A673 (cell line): ENCODE measurements around the gene KLC4. TPM values are rescaled to one million over a fixed set of nuclear protein-coding genes. Genes with fewer than 3 reads are reported as not detected.
A peak's percentile ranks its signal among the peaks of the same experiment; 100 is the strongest.

ENCODE experiments used
- BruUV-seq: library from RNA; stranded (reverse); fragments of 400-500 nt; replicated peaks from 2 replicates; lab custom pipeline; 2021; lab: Mats Ljungman, UMichigan
- CTCF ChIA-PET: fragments of 300-600 bp; sonication (Branson Sonifier 250); formaldehyde crosslinking; loops from one replicate; lab custom pipeline; 2022; ENCODE audit warnings: antibody characterized with exemption; lab: Charles Lee
- POLR2A ChIA-PET: fragments of 300-600 bp; sonication (Branson Sonifier 250); formaldehyde crosslinking; loops from one replicate; lab custom pipeline; 2022; ENCODE audit warnings: antibody characterized with exemption; ENCODE audit not compliant: low non-redundant PET; lab: Charles Lee
- DNase-seq: peaks from one replicate; pipeline ENCODE4 v3.0.0-alpha.2; 2015; ENCODE audit warnings: low spot score
- H3K27ac ChIP-seq: fragments of 200-600 bp; sonication (generic); 2 replicates; pipeline ENCODE4 v1.5.1; 2016; ENCODE audit warnings: mixed run types, low read depth, mild to moderate bottlenecking, mixed read lengths, antibody characterized with exemption, low read length; ENCODE audit not compliant: poor library complexity, severe bottlenecking
- H3K27me3 ChIP-seq: fragments of 200-600 bp; sonication (generic); replicated peaks from 2 replicates; pipeline ENCODE4 v1.6.1; 2017; ENCODE audit warnings: mixed run types, low read depth, mild to moderate bottlenecking, mixed read lengths, antibody characterized with exemption, low read length; ENCODE audit not compliant: insufficient read depth, poor library complexity
- H3K36me3 ChIP-seq: fragments of 200-600 bp; sonication (generic); 2 replicates; pipeline ENCODE4 v1.6.1; 2016; ENCODE audit warnings: mixed run types, mild to moderate bottlenecking, mixed read lengths, antibody characterized with exemption, low read length; ENCODE audit not compliant: insufficient read depth, poor library complexity, severe bottlenecking
- H3K4me1 ChIP-seq: fragments of 200-600 bp; sonication (generic); 2 replicates; pipeline ENCODE4 v1.6.1; 2017; ENCODE audit warnings: mixed run types, mild to moderate bottlenecking, mixed read lengths, antibody characterized with exemption, low read length; ENCODE audit not compliant: insufficient read depth, poor library complexity, severe bottlenecking
- H3K4me3 ChIP-seq: fragments of 200-600 bp; sonication (generic); 2 replicates; pipeline ENCODE4 v1.5.1; 2016; ENCODE audit warnings: low read depth, mixed run types, mild to moderate bottlenecking, mixed read lengths, low read length; ENCODE audit not compliant: poor library complexity, severe bottlenecking
- H3K9me3 ChIP-seq: fragments of 200-600 bp; sonication (generic); 2 replicates; pipeline ENCODE4 v1.6.1; 2016; ENCODE audit warnings: mixed run types, low read depth, mild to moderate bottlenecking, mixed read lengths, antibody characterized with exemption, low read length; ENCODE audit not compliant: poor library complexity, severe bottlenecking
- CTCF ChIP-seq: fragments of 300-800, 200-600 bp; sonication (generic); conservative IDR thresholded peaks from 2 replicates; pipeline ENCODE4 v1.5.1; 2017; ENCODE audit warnings: low read depth, mild to moderate bottlenecking, antibody characterized with exemption, low read length, moderate library complexity, mixed read lengths
- EZH2 ChIP-seq: fragments of 200-600 bp; sonication (generic); IDR thresholded peaks from 2 replicates; pipeline ENCODE4 v1.6.1; 2017; ENCODE audit warnings: borderline replicate concordance, low read depth, mild to moderate bottlenecking, mixed read lengths, antibody characterized with exemption, low read length; ENCODE audit not compliant: poor library complexity, severe bottlenecking
- intact Hi-C: fragments of 100-400 bp; cut with micrococcal nuclease; formaldehyde crosslinking; loops from one replicate; pipeline ENCODE4 v1.10.0; 2022; ENCODE audit not compliant: unreplicated experiment
- total RNA-seq: library from RNA; stranded (reverse); gene quantifications from 2 replicates; pipeline ENCODE4 v1.2.3, GENCODE V29; 2021

The KLC4 gene
- total RNA-seq, 1 experiment from 2014 or later = 21.3 TPM

- Histone ChIP-seq H3K4me1 (peaks cover 29% of the 10 kb centered on the region), H3K9me3 (no peaks in the 10 kb centered on the region), H3K4me3 (peak within 1 kb of the TSS; percentile 83), H3K36me3 (peaks cover 32% of the 10 kb centered on the region), H3K27ac (peak within 1 kb of the TSS; percentile 93), H3K27me3 (no peaks in the 10 kb centered on the region)
- intact Hi-C loops = no loop called here
- BruUV-seq = no TSS peak
- CTCF ChIA-PET = no interaction called here
- DNase-seq = peak; percentile 98
- POLR2A ChIA-PET = no interaction called here
- no peak for TF ChIP-seq EZH2
- no peak for TF ChIP-seq CTCF
Measured at GRCh38 chr6:43053545-43054205, 5.8 kb upstream of the KLC4 start, which contains the start of gene CUL7. Gene CUL7, minus strand, starts transcription at chr6:43053851. Its CDS starts 1,063 bp downstream, at chr6:43052788.

- no TSS peak for BruUV-seq
- intact Hi-C loops = no loop called here
- peaks cover 26% of the 10 kb centered on the region for H3K36me3 ChIP-seq
- H3K4me3 ChIP-seq = peak overlapping the region; percentile 83
- no peak for DNase-seq
- no peaks in the 10 kb centered on the region for H3K9me3 ChIP-seq
- ChIA-PET POLR2A (no interaction called here), CTCF (no interaction called here)
- peak overlapping the region; percentile 93 for H3K27ac ChIP-seq
- no peaks in the 10 kb centered on the region for H3K27me3 ChIP-seq
- TF ChIP-seq EZH2 (no peak), CTCF (no peak)
- H3K4me1 ChIP-seq = peaks cover 29% of the 10 kb centered on the region
Measured at GRCh38 chr6:43054206-43054943, 5.1 kb upstream of the KLC4 start.

GRCh38 chr6:43055966-43056365 is 3.5 kb upstream of the KLC4 start:
- peaks cover 12% of the 10 kb centered on the region for H3K36me3 ChIP-seq
- BruUV-seq = no TSS peak
- no peak for TF ChIP-seq CTCF
- TF ChIP-seq EZH2 = no peak
- ChIA-PET POLR2A (no interaction called here), CTCF (no interaction called here)
- intact Hi-C loops = no loop called here
- peaks cover 35% of the 10 kb centered on the region for H3K4me1 ChIP-seq
- no peak for DNase-seq
- H3K27ac ChIP-seq = no peak overlapping the region
- H3K4me3 ChIP-seq = no peak overlapping the region
- H3K27me3 ChIP-seq = no peaks in the 10 kb centered on the region
- H3K9me3 ChIP-seq = no peaks in the 10 kb centered on the region
